Suprapubic skin (tissue), 4 donors: ENCODE measurements around the gene NUP153.

Source experiments
- EP300 ChIP-seq: sonication (generic); formaldehyde crosslinking; IDR thresholded peaks from one replicate; pipeline ENCODE4 v1.6.1; 2017; ENCODE audit warnings: antibody characterized with exemption
- POLR2A ChIP-seq, 2 donors: fragments of 450-650 bp; IDR thresholded peaks; one replicate each; pipeline ENCODE4 v1.6.1; 2017; ENCODE audit warnings: antibody characterized with exemption in 2 of 2, mild to moderate bottlenecking in 2 of 2, moderate library complexity in 2 of 2
- POLR2AphosphoS5 ChIP-seq, 3 donors: sonication (generic); formaldehyde crosslinking; IDR thresholded peaks; one replicate each; pipeline ENCODE4 v1.6.1; 2017; ENCODE audit warnings: antibody characterized with exemption in 3 of 3
- TF ChIP-seq, protein P1 (sequence below), 2 donors: fragments of 200-600 bp in 1 of 2; fragments of 450-650 bp in 1 of 2; sonication (generic) in 1 of 2; IDR thresholded peaks; one replicate each; pipeline ENCODE4 v1.5.1; 2016 to 2019; ENCODE audit warnings: antibody characterized with exemption in 2 of 2, mild to moderate bottlenecking in 1 of 2, moderate library complexity in 1 of 2

- TF ChIP-seq, protein P1, sequence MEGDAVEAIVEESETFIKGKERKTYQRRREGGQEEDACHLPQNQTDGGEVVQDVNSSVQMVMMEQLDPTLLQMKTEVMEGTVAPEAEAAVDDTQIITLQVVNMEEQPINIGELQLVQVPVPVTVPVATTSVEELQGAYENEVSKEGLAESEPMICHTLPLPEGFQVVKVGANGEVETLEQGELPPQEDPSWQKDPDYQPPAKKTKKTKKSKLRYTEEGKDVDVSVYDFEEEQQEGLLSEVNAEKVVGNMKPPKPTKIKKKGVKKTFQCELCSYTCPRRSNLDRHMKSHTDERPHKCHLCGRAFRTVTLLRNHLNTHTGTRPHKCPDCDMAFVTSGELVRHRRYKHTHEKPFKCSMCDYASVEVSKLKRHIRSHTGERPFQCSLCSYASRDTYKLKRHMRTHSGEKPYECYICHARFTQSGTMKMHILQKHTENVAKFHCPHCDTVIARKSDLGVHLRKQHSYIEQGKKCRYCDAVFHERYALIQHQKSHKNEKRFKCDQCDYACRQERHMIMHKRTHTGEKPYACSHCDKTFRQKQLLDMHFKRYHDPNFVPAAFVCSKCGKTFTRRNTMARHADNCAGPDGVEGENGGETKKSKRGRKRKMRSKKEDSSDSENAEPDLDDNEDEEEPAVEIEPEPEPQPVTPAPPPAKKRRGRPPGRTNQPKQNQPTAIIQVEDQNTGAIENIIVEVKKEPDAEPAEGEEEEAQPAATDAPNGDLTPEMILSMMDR (IDR thresholded peaks at IDR 0.05), result no peak
- no peak for TF ChIP-seq POLR2AphosphoS5 (IDR thresholded peaks at IDR 0.05)
- no peak for TF ChIP-seq POLR2A (IDR thresholded peaks at IDR 0.05)
- no peak for TF ChIP-seq EP300
Measured at GRCh38 chr6:17700421-17701416, 6.0 kb downstream of the NUP153 start.
